Stimulated activated CD4-positive, alpha-beta T cell treated with anti-CD3 and anti-CD28 coated beads, Interleukin-15, amount 100 ng/mL, for 1 hour (primary cell): ENCODE measurements around the gene C4BPB.

Experiments
- DNase-seq, 2 donors: peaks; one replicate each; pipeline ENCODE4 v3.0.0-alpha.2; 2020; ENCODE audit warnings: low read depth in 1 of 2, low spot score in 1 of 2

Gene C4BPB

GRCh38 chr1:207059881-207060280, 28.8 kb upstream of the C4BPB start:
- DNase-seq, result no peak

DNA sequence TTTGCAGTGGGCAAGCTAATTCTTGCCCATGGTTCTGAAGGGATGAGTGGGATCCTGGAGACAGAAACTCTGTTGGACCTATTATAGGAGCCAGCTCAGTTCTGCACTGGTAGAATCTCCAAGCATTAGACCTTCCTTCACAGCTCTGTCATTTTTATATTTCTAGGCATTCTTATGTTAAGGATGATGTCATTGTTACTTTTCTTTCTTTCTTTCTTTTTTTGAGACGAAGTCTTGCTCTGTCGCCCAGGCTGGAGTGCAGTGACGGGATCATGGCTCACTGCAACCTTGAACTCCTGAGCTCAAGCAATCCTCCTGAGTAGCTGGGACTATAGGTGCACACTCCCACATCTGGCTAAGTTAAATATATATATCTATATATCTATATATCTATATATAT, 28.1 kb upstream of the C4BPB start:
- DNase-seq, result no peak

DNA sequence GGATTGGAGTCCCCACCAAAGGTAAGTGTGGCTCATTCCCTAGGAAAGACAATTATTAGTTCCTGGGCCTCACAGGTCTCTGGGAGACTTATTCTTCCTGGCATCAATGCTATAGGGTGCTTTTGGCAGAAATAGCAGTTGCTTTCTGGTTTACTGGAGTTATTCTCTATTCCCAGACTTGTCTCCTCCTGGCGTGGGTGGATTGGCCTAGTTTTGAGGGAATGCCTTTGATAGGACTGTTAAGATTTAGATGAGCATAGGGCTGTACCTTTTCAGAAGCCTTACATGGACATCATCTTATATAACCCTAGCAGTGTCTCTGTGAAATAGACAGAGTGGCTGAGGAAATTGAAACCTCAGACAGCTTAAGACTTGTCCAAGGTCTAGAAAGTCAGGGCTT, 26.6 kb upstream of the C4BPB start:
- DNase-seq, result no peak

- DNase-seq, result no peak
Observed at GRCh38 chr1:207063014-207063413, 25.6 kb upstream of the C4BPB start.

GRCh38 chr1:207064561-207064960, 24.1 kb upstream of the C4BPB start:
- DNase-seq, result no peak

DNA sequence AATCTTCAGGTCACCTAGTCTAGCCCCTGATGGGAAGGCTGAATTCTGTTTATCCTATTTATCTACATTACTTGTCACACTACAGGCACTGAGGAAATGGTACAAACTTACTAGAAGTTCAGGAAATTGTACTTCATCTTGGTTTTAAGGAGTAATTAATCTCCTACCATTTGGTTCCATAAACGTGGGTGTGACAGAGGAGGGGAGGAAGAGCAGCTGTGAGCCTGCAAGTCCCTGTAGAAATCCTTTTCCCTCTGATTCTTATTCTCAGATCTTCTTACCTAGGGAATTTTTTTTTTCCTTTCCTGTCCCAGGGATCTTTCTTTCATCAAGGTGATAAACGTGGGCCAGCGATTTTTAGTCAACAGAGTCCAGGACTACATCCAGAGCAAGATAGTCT, 21.5 kb upstream of the C4BPB start:
- no peak for DNase-seq

DNA sequence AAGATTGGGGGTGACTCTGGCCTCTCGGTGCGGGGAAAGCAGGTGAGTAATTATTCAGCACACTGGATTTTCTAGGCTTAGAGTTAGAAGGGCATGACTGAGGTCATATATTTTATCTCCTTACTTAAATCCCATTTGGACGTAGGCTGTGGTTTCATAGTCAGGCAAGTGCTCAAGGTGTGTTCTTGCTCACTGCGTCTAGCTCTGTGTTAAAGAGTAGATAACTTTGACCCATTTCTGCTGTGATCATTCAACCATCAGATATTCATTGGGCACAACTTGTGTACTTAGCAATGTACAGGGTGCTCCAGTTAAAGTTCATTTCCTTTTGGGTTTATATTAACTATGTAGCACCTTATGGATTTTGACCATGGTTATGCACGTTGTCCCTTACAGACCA, 21.0 kb upstream of the C4BPB start:
- no peak for DNase-seq

DNA sequence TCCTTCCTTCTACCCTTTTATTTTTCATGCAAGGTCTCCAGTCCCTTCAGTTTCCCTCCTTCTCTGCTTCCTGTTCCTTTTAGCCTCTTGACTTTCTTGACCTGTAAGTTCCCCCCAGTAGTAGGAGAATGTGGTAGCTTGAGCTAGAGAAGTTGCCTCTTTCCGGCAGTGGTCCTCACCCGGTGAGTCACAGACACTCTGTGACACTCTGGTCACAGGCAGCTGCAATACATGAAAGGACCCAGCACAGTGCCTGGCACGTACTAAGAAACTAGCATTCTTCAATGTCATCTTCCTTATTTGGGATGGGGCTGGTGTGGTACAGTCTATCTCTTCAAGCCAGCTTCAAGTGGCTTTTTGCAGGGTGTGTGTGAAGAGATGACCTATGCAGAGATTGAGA, 19.6 kb upstream of the C4BPB start:
- DNase-seq, result no peak

DNA sequence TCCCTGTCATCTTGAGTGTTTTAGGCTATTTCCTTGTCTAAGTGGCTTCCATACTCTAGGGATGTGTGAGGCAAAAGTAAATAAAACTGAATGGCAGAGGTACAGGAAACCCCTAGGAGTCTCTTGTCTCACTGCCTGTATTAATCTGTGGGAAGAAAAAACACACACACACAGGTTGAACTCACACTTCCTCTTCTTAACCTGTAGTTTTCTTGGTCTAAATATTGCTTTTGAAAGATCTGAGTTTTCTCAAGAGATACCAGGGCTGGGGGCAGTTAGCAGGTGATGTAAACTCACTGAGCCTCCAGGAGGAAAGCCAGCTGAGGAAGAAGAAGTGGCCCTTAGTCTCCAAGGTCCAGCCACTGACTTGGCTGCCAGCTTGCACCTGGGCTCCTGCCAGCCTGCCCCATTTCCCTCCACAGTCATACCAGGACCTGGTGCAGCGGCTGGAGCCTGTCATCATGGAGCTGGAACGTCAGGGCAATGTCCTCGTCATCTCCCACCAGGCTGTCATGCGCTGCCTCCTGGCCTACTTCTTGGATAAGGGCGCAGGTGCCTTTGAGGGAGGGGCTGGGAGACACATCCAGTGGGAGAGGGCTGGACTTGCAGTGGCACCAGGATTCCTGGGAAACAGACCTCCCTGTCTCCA, 18.7 kb upstream of the C4BPB start:
- no peak for DNase-seq

DNA sequence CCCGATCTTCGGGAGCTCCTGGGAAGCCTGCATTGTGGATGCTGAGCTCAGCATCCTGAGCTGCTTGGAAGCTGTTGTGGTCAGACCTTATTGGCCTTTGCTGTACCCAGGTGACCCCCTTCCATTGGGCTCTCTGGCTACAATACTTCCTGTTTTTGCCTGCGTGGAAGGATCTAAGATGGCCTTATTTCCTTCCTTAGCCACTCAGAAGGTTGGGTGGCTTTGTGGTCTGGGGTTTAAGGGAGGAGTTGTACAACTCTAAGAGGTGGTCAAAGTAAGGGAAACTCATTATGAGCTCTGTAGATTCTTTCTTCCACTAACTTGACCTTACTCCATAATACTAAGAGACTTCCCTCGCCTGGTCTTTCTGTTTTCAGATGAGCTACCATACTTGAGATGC, 17.8 kb upstream of the C4BPB start:
- DNase-seq, result no peak

DNA sequence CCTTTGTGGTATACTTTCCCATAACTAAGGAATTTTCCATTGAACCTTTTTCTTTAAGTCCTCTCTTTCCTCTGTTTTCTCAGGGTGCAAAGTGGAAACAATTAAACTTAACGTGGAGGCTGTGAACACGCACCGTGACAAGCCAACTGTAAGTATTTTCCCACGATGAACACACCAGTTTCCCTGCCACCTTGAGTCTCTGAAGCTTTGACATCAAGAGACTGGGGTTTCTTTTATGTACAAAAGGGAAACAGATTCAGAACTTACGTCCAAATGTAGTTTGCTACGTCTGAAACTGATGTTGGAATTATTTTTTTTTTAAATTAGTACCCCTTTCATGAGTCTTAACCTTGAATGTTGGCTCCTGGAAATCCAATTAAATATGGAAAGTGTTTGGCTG, 17.2 kb upstream of the C4BPB start:
- no peak for DNase-seq

GRCh38 chr1:207072233-207072632, 16.4 kb upstream of the C4BPB start:
- no peak for DNase-seq

GRCh38 chr1:207073906-207074820, 14.5 kb upstream of the C4BPB start:
- DNase-seq, result no peak

DNA sequence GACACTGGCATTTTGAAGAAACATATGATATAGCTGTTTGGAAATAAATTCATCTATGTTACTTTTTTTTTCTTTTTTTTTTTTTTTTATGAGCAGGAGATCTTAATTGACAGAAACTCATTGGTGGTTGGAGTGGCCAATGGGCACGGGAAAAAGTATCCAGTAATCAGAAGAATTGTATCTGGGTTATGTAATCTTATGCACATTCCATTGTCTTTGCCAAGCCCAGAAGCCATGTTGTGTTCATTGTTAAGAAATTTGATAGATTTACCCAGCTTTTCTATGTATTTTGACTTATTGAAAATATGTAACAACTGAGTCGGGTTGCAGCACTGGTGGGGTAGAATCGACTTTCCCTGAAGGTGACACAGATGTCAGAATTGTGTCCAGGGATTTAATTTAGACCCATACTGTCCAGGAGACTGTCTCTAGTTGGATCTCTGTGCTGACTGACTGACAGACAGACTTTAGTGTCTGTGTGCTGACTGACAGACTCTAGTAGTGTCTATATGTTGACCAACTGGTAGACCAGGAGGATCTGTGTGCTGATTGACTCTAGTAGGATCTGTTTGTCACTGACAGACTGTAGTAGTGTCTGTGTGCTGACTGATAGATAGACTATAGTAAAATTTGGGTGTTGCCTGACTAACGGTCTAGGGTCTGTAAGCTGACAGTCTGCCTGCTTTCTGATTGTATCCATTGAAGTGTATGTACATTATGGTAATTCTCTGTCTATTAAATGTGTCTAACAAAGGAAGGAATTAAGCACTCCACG, 12.3 kb upstream of the C4BPB start:
- no peak for DNase-seq

DNA sequence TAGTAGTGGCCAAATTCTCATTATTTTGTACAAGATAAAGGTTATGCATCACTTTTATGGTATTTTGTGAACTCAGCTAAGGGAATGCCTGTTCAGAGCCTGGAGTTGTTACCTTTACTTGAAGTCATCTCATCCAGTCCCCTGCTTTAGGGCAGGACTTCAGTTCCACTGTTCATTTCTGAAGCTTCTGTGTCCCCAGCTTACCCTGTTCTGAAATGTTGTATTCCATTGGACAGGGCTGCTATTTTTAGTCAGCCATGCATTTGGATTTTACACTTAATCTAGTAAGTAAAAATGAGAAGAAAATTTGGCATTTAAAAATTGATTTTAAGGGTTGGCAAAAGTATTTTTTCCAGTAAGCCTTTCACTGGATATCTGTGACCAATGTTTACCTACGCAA, 11.6 kb upstream of the C4BPB start:
- no peak for DNase-seq

- DNase-seq, result peak in 1 of 2 donors; percentile 21
Observed at GRCh38 chr1:207077470-207078377, 10.9 kb upstream of the C4BPB start.

GRCh38 chr1:207078578-207079132, 10.0 kb upstream of the C4BPB start:
- no peak for DNase-seq

- DNase-seq, result no peak
Observed at GRCh38 chr1:207079706-207080241, 8.9 kb upstream of the C4BPB start.

- DNase-seq, result no peak
Observed at GRCh38 chr1:207081088-207081487, 7.6 kb upstream of the C4BPB start.

DNA sequence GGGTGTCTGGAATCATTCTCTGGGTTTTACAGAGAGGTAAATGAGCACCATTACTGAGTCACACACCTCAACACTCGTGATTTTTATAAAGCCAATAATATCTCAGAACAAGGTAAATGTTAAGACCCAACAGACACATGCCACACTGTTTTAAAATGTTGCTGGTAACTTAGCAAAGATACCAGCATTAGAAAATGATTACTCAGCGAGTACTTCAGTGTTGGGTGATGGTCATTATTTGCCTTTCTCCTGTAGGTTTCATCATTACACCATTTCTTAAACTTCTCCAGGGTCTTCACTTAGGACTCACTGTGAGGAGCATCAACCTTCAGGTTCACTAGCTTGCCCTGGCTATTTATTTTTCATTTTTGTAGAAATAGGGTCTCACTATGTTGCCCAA, 6.9 kb upstream of the C4BPB start:
- no peak for DNase-seq
